HepG2 (cell line): ENCODE measurements around the gene ATRAID.

ENCODE experiments used
- HNF4A ChIP-seq: sonication (generic); formaldehyde crosslinking; IDR thresholded peaks from 2 replicates; pipeline ENCODE4 v1.4.0; 2020; ENCODE audit warnings: missing genetic modification reagents
- PHF21A ChIP-seq: sonication (generic); formaldehyde crosslinking; IDR thresholded peaks from 2 replicates; pipeline ENCODE4 v1.5.0; 2020; ENCODE audit warnings: mild to moderate bottlenecking, missing genetic modification reagents

GRCh38 chr2:27219091-27219490 lies 7.2 kb downstream of the ATRAID start:
- no peak for TF ChIP-seq HNF4A (CRISPR knock-in tag)
- no peak for TF ChIP-seq PHF21A (CRISPR knock-in tag)
